Stimulated activated CD4-positive, alpha-beta T cell treated with anti-CD3 and anti-CD28 coated beads, TNF-alpha, amount 100 ng/mL, for 24 hours (primary cell): ENCODE data around the gene SORD.
"Not testable (repeated sequence)": the region's sequence is repeated elsewhere in the genome, so short reads cannot be mapped to it uniquely, and the experiment has no call there.

Experiments used
- DNase-seq, 3 experiments: peaks; one replicate each; pipeline ENCODE4 v3.0.0-alpha.2; 2020; ENCODE audit warnings: low read depth in 3 of 3

Gene SORD

DNA sequence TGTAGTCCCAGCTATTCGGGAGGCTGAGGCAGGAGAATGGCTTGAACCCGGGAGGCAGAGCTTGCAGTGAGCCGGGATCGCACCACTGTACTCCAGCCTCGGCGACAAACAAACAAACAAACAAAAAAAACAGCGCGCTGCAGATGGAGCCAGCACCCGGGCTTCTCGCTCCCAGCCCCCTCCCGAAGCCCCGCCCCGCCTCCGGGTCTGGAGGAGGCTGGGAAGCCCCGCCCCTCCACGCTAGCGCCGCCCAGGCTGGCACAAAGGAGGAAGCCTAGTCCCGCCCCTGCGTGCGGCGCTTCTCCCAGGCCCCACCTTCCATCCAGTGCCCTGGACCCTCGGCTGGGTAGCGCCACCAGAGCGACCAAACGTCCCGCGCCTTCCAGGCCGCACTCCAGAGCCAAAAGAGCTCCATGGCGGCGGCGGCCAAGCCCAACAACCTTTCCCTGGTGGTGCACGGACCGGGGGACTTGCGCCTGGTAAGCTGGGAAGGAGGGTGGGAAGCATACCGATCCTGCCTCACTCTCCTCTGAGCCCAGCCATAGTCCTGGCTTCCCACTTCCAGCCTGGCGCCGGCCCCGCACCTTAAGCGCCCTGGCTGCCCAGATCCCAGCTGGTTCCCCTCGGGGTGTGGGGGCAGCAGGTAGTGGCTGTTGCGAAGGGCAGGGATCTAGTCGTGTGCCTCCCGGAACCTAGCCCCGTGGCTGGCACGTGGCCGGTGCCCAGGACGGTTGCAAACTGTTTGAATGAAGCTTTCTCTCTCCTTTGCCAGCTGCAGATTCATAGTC lies at the start of gene SORD:
TSS of gene SORD (plus strand) at position 325 of the 788 bp plus-strand sequence. CDS start at position 414, 89 bp downstream.
- DNase-seq = peak; percentile 77 to 94 (median 86)

DNA sequence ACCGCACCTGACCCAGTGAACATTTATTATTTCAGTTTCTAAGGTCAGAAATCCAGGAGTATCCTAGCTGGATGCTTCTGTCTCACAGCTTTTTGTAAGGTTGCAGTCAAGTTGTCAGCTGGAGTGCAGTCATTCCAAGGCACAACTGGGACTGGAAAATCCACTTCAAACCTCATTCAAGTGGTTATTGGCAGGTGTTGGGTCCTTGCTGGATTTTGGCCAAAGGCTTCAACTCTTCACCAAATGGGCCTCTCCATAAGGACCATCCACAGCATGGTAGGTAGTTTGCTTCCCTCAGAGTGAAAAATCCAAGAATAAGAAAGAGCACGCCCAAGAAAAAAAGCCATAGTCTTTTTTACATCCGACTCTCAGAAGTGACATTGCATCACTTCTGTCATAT lies 46.8 kb upstream of the SORD start:
- not testable (repeated sequence) for DNase-seq

DNA sequence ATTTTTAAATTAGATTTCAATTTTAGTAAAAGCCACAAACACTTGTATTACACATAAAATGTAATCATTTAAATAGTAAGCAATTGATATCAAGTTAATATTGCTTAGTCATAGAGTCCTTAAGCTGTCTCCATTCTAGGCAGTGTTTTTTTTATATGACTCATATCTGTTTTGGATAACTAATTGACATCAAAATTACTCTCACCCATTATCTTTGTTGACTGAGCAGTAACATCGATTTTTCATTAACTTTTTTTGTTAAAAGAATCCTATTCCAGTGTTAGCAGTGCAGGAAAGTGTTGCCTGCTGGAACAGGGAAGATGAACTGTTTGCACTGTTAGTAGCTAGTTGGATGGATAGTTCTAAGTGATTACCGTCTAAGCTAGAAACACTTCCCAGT lies 45.2 kb upstream of the SORD start:
- DNase-seq = not testable (repeated sequence)

DNA sequence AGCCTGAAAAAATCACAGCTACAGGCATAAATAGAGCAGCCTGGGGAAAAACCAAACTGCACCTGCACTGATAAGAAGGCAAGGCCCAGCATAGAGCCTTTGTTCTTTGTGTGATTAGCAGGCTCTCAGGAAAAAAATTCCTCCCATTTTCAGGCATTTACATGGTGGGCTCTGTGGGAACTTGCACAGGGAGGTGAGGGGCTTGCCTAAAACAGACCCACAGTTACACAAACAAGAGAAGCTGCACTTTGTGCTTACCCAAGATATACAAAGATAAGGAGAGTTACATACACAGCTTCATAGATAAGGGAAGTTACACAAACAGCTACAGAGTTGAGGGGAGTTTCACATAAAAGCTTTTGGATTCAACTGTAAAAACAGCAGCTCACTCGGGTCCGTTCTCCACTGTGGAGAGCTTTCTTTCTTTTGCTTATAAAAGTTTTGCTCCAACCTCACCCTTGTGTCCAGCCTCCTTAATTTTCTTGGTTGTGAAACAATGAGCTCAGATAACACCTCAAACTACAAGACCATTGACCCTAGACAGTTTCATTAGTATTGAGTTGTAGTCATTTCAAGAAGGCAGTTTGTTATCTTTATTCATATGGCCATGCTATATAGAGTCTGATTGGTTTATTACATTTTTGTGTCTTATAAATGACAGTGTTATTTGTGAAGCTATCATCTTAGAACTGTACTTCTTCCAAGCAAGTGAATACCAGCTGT lies 43.2 kb upstream of the SORD start:
- DNase-seq = not testable (repeated sequence)

DNA sequence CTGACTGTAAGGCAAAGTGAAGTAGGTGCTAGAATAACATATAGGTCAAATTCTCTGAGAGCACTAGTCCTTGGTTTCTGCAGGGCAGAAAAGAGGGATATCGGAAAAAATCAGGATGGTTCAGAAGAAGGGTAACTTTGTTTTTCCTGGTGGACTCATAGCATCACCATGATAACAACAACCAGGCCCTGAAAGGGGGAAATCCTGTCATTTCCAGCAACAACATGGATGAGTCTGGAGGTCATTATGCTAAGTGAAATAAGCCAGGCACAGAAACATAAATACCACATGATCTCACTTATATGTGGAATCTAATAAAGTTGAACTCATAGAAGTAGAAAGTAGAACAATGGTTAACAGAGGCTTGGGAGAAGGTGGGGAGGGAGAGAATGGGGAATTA lies 38.9 kb upstream of the SORD start:
- DNase-seq = not testable (repeated sequence)

DNA sequence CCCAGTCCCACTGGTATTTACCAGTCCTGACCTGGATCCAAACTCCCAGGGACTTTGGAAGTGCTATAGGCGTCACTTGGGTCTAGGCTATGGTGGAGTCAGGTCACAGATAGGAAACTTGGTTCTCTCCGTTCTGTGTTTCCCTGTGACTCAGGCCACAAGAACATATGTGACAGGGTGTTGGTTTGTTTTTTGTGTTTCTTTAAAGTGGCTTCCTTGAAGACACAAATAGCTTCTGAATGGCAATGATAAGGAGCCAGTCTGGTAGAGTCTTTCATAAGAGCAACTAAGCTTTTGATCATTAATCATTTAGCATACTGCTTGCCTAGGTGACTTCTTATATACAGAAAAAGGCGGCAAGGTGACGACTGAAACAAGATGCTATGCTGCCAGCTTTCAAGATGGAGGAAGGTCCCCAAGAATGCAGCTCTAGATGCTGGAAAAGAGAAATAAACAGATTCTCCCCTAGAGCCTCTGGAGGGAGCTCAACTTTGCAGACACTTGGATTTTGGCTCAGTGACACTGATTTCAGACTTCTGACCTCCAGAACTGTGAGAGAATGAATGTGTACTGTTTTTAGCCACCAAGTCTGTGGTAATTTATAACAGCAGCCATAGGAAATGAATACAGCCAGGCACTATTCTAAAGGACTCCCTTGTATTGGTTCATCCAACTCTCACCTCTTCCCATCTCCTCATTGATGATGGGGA lies 36.5 kb upstream of the SORD start:
- DNase-seq = not testable (repeated sequence)

DNA sequence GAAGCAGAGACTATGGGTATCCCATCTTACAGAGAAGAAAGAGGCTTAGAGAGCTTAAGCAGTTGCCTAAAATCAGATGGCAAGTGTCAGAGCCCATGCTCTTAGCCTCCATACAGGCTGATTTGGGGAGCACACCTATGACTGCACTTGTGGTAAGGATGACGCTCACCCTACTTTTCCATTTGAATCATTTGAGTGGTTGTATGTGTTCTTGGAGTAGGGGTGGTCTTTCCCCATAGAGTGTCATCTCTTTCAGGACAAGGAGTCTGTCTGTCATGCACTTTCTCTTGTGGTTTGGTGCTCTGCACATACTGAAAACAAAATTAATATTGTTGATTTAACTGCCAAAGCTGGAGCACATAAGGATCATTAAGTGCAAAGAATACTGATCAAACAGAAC lies 35.3 kb upstream of the SORD start:
- not testable (repeated sequence) for DNase-seq

DNA sequence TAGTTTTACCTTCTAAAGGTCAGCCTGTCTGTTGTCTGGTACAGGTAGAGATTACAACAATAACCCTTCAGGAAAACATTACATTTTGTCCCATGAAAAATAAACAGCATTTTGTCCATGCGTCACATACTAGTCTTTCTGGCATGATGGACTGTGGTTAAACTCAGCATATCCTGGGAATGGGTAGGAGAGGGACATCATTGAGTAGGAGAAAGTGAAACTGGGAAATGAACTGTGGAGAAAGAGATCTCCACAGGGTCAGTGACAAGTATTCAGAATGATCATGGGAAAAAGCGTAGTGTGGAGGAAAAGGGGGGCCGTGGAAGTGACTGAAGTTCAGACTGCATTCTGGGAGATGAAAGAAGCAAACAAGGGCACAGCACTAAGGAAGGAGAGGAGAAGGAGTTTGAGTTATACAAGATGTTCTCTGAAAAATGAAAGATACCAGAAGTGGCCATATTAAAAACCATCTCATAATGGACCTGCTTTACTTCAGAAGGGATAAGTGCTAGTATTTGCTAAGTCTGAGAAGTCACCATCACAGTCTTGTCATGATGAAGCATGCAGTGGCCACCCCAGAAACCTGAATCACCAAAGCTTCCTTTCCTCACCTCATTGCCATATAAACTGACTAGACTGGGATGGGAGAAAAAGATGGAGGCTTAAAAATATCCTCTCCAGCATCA lies 34.7 kb upstream of the SORD start:
- DNase-seq = not testable (repeated sequence)

DNA sequence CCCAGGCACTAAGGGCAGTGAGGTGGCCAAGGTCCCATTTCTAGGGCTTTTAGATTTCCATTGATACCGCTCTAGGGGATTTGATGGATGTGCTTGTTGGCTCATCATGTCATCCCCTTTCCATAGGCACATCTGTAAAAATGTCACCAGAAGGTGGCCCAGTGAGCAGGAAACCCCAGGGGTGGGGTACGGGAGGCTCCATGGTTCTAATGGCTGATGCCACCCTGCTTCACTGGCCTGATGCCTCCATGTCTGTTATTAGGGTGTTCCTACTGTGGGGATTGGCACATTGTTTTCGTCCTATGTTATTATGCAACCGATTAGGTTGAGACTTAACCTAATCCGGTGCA lies 34.1 kb upstream of the SORD start:
- DNase-seq = not testable (repeated sequence)

DNA sequence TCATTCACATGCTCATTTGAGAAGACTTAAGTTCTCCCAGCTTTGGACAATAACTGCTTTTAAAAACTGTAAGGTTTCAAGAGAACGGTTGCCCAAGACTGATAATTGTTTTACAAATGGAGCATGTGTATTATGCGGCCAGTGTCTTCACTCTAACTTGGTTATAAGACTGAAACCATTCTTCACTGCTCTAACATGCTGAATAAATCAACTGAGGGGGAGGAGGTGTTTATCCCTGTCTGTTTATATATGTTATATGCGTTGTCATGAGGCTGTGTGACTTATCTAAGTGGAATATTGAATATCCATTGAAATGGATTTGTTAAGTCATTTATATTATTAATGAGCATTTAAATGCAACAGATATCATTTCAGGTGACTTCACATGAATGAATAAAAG lies 25.4 kb upstream of the SORD start:
- not testable (repeated sequence) for DNase-seq

DNA sequence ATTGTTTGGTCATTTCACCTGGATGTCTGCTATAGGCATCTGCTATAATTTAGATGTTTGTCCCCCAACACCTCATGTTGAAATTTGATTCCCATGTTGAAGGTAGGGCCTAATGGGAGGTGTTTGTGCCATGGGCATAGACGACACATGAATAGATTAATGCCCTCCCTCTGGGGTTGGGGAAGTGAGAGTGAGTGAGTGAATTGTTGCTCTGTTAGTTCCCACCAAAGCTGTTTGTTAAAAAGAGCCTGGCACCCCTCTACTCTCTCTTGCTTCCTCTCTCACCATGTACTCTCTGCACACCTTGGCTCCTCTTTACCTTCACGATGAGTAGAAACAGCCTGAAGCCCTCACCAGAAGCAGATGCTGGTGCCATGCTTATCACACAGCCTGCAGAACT lies 23.9 kb upstream of the SORD start:
- no peak for DNase-seq

DNA sequence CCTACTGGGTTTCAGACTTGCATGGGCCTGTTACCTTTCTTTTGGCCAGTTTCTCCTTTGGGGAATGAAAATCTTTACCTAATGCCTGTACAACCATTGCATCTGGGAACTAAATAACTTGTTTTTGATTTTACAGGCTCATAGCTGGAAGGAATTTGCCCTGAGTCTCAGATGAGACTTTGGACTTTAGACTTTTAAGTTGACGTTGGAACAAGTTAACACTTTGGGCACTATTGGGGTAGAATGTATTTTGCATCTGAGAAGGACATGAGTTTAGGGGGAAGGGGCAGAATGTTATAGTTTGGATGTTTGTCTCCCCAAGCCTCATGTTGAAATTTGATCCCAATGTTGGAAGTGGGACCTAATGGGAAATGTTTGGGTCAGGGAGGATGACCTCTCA lies 21.8 kb upstream of the SORD start:
- not testable (repeated sequence) for DNase-seq

DNA sequence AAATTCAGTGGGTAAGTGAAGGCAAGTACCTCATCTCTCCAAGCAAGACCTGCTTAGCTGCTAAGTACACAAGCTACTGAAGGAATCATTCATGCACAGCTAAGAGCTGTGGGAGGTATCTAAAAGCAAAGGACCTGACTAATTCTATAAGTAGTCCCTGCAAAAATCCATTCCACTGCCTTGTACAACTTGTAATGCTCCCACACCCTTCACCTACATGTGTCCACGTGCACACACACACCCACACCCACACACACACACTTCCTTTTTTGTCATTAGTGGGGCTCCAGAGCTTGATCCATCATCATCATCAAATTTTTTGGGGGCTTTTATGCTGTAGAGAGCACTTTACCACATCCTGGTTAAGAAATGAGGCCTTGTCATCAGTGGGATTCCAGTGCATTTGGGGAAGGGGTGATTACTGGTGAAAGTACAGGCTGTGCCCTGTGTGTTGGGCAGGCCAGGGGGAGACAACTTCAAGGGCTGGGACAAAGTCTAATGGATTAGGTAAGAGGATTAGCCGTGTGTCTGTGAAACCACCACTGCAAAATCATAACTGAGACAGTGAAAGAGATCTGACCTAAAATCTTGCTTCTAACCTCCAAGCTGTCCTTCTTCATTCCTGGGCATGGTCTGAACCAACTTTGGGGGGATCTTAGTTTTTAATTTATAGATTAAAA lies 19.1 kb upstream of the SORD start:
- not testable (repeated sequence) for DNase-seq

DNA sequence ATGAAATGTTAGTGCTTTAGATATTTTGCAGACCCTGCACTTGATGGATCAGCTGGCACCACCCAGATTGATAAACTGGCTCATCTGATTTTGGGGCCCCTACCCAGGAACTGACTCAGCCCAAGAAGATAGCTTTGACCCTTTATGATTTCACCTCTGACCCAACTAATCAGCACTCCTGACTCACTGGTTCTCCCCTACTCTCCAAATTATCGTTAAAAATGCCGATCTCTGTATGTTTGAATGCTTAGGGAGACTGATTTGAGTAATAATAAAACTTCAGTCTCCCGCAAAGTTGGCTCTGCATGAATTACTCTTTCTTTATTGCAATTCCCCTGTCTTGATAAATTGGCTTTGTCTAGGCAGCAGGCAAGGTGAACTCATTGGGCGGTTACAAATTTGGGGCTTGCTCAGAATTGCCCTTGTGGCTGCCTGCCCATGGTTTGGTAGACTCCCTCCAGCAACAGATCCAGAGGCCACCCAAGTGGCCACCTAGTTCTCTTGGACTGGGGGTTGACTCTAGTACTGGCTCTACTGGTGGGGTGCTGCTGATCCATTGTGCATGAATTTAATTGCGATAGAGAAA lies 18.3 kb upstream of the SORD start:
- DNase-seq = not testable (repeated sequence)

DNA sequence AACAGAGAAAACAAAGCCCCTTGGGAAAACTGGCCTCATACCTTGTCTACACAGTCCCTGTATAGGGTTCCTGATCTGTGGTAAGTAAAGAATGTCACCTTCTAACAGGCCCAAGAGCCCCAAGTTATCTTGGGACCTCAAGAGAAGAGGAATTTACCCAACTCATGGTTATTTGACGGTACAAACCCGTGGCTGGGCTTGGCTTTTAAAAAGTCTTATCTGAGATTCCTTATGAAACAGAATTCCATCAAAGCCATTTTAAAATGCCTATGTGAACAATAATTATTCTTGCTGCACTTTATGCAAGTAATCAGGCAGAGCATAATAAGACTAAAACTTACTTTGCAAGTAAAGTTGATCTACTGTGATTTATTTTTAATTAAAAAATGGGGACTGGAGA lies 13.9 kb upstream of the SORD start:
- DNase-seq = no peak

DNA sequence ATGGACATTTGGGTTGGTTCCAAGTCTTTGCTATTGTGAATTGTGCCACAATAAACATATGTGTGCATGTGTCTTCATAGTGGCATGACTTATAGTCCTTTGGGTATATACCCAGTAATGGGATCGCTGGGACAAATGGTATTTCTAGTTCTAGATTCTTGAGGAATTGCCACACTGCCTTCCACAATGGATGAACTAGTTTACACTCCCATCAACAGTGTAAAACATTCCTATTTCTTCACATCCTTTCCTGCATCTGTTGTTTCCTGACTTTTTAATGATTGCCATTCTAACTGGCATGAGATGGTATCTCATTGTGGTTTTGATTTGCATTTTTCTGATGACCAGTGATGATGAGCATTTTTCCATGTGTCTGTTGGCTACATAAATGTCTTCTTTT lies 7.9 kb upstream of the SORD start:
- DNase-seq = not testable (repeated sequence)

DNA sequence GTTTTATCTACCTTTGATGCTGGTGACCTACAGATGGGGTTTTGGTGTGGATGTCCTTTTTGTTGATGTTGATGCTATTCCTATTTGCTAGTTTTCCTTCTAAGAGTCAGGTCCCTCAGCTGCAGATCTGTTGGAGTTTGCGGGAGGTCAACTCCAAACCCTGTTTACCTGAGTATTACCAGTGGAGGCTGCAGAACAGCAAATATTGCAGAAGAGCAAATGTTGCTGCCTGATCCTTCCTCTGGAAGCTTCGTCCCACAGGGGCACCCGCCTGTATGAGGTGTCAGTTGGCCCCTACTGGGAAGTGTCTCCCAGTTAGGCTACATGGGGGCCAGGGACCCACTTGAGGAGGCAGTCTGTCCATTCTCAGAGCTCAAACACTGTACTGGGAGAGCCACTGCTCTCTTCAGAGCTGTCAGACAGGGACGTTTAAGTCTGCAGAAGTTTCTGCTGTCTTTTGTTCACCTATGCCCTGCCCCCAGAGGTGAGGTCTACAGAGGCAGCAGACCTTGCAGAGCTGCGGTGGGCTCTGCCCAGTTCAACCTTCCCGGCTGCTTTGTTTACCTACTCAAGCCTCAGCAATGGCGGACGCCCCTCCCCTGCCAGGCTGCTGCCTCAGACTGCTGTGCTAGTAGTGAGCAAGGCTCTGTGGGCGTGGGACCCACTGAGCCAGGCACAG lies 2.6 kb upstream of the SORD start:
- DNase-seq = not testable (repeated sequence)

DNA sequence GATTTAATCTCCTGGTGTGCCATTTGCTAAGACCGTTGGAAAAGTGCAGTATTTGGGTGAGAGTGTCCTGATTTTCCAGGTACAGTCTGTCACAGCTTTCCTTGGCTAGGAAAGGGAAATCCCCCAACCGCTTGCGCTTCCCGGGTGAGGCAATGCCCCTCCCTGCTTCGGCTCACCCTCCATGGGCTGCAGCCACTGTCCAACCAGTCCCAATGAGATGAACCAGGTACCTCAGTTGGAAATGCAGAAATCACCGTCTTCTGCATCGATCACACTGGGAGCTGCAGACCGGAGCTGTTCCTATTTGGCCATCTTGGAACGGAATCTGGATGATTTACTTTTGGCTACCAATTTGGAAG lies 2.1 kb upstream of the SORD start:
- DNase-seq = not testable (repeated sequence)

DNA sequence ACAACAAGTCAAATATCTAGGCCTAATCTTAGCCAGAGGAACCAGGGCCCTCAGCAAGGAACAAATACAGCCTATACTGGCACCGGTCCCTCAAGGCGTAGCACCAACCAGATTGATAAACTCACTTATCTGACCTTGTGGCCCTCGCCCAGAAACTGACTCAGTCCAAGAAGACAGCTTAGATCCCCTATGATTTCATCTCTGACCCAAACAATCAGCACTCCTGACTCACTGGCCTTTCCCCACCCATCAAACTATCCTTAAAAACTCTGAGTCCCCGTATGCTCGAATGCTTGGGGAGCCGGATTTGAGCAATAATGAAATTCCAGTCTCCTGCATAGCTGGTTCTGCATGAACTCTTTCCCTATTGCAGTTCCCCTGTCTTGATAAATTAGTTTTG lies 1.6 kb upstream of the SORD start:
- no peak for DNase-seq

DNA sequence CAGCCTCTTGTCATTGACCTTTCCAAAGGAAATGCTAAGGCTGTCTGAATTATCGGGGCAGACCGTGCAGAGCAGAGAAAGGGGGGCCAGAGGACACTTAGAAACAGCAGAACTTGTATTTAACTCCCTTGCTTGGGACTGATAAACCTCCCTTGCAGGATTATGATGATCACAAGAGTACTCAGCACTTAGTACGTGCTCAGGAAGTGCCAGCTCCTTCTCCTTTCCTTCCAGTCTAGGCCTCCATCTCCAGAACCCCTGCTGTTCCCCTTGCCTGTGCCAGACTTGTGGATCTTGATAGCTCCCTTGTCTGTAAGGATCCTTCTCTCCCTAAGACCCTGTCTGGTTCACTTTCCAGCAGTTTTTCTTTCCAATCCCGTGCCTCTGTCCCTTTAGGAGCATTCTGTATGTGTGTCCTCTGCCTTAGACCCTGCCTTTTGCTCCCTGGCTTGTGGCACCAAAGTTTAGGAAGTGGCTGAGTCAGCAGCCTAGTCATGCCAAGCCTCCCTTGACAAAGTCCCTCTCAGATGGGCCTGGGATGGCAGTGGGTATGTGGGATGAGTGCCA lies 747 bp downstream of the SORD start:
- DNase-seq = no peak
